SH-SY5Y (cell line): ENCODE results near the gene KRTAP19-8.

Experiments
- GATA2 ChIP-seq: IDR thresholded peaks from 2 replicates; pipeline ENCODE4 v1.6.1; 2011; ENCODE audit warnings: mild to moderate bottlenecking, low read depth, low read length
- GATA3 ChIP-seq: IDR thresholded peaks from 2 replicates; pipeline ENCODE4 v1.6.1; 2011; ENCODE audit warnings: low read depth, mild to moderate bottlenecking, low read length, moderate library complexity

GRCh38 chr21:31022306-31022705, 16.0 kb downstream of the KRTAP19-8 start:
- no peak for TF ChIP-seq GATA2
- TF ChIP-seq GATA3: no peak
